ENCODE results near the gene CLDN5. TPM values are rescaled to one million over a fixed set of nuclear protein-coding genes. Genes with fewer than 3 reads are reported as not detected.

CLDN5 gene
- total RNA-seq, 1 experiment from 2014 or later = 0.44 TPM

- Histone ChIP-seq H3K14ac (ENCODE audit: insufficient read depth, low read length) (no peak overlapping the region), H2BK15ac (ENCODE audit: low read depth, low read length) (no peak overlapping the region), H3K27me3 (ENCODE audit: insufficient read depth, low read length) (no peaks in the 10 kb centered on the region), H3K79me1 (ENCODE audit: insufficient read depth, low read depth, low read length, poor library complexity, severe bottlenecking) (no peaks in the 10 kb centered on the region), H4K8ac (replicated peaks; ENCODE audit: insufficient read length, low read depth, low read length) (no peak overlapping the region), H3K56ac (ENCODE audit: insufficient read length, low read depth, low read length) (no peak overlapping the region), H3K9me3 (ENCODE audit: control insufficient read depth, low read depth, low read length) (no peaks in the 10 kb centered on the region), H3K4me1 (ENCODE audit: insufficient read depth, low read length) (no peaks in the 10 kb centered on the region), H2BK5ac (ENCODE audit: insufficient read length, low read length) (no peak overlapping the region), H3K79me2 (ENCODE audit: insufficient read depth, low read length) (no peaks in the 10 kb centered on the region), H2AK5ac (ENCODE audit: insufficient read length, low read length) (no peak overlapping the region), H2BK120ac (ENCODE audit: low read depth, low read length, poor library complexity, severe bottlenecking) (no peak overlapping the region), H2BK12ac (ENCODE audit: insufficient read length, low read depth, low read length) (no peak overlapping the region), H3K18ac (ENCODE audit: insufficient read length, low read depth, low read length) (no peak overlapping the region), H2AFZ (ENCODE audit: low read length) (no peak overlapping the region), H3K23me2 (ENCODE audit: insufficient read length, low read depth, low read length, poor library complexity, severe bottlenecking) (no peaks in the 10 kb centered on the region), H3K23ac (ENCODE audit: insufficient read length, low read depth, low read length) (no peak overlapping the region), H2BK20ac (ENCODE audit: low read depth, low read length, poor library complexity, severe bottlenecking) (no peak overlapping the region), H3K4ac (ENCODE audit: low read depth, low read length) (no peak overlapping the region), H4K20me1 (ENCODE audit: control insufficient read depth, insufficient read depth, insufficient read length) (no peaks in the 10 kb centered on the region), H4K5ac (ENCODE audit: insufficient read length, low read depth, low read length) (no peak overlapping the region), H3K27ac (ENCODE audit: insufficient read length, low read depth, low read length) (no peak overlapping the region), H4K91ac (ENCODE audit: insufficient read length, low read depth, low read length) (no peak overlapping the region), H3K4me2 (ENCODE audit: insufficient read depth, insufficient read length, low read length) (no peak overlapping the region), H3T11ph (ENCODE audit: low read length) (no peak overlapping the region), H3K9ac (ENCODE audit: extremely low read depth, insufficient read length, low read length) (no peak overlapping the region)
- no CpG with 5 or more reads among the region's 6 CpGs for WGBS (ENCODE audit: extremely low coverage, insufficient read length, low lambda C conversion rate)
- no peak for TF ChIP-seq CTCF (conservative IDR thresholded peaks at IDR 0.05)
- H3K36me3 Mint-ChIP-seq (ENCODE audit: insufficient read depth in 1 of 3, low read depth in 3 of 3) = peaks cover 8 to 87% (median 69%) of the 10 kb centered on the region in 3 experiments
- no peak for DNase-seq
- no peaks in the 10 kb centered on the region for H3K9me3 Mint-ChIP-seq
- no peaks in the 10 kb centered on the region for H3K4me1 Mint-ChIP-seq
- H3K4me3 Mint-ChIP-seq = no peak overlapping the region
- H3K27ac Mint-ChIP-seq = no peak overlapping the region
- no peaks in the 10 kb centered on the region for H3K27me3 Mint-ChIP-seq (ENCODE audit: low read depth)
Measured at GRCh38 chr22:19492504-19493174, 31.6 kb downstream of the CLDN5 start.

Measured in H9 (cell line).